ENCODE results near the gene TRAP1. TPM values are rescaled to one million over a fixed set of nuclear protein-coding genes. Genes with fewer than 3 reads are reported as not detected.
"Not testable (repeated sequence)": the region's sequence is repeated elsewhere in the genome, so short reads cannot be mapped to it uniquely, and the experiment has no call there.

The TRAP1 gene
- total and polyA plus RNA-seq, 2 experiments from 2014 or later, result 143 to 228 TPM

GRCh38 chr16:3715430-3715829 lies 1.9 kb downstream of the TRAP1 start (continued):
- TF ChIP-seq ZNF462 (CRISPR knock-in tag; IDR thresholded peaks at IDR 0.05) (no peak), NANOG (IDR thresholded peaks at IDR 0.05; ENCODE audit: borderline replicate concordance) (no peak), JUNB (IDR thresholded peaks at IDR 0.05; ENCODE audit: unreplicated experiment) (no peak)

DNA sequence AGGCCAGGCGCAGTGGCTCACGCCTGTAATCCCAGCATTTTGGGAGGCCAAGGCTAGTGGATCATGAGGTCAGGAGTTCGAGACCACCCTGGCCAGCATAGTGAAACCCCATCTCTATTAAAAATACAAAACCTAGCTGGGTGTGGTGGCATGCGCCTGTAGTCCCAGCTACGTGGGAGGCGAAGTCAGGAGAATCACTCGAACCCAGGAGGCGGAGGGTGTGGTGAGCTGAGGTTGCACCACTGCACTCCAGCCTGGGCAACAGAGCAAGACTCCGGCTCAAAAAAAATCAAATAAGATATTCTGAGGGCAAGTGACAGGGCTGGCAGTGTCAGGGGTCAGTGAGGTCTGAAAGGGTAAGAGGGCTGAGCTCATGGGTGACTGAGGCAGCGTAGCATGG lies 2.9 kb downstream of the TRAP1 start:
- Histone ChIP-seq H3K4me1 (ENCODE audit: insufficient read depth) (peaks cover 27% of the 10 kb centered on the region), H3K27ac (ENCODE audit: low read depth) (peak overlapping the region; percentile 26; the same call in 1 of the 2 replicates), H3K79me2 (replicated peaks; ENCODE audit: insufficient read depth) (peaks cover 77% of the 10 kb centered on the region), H4K20me1 (replicated peaks; ENCODE audit: insufficient read depth) (peaks cover 44% of the 10 kb centered on the region)
- DNase-seq (ENCODE audit: low spot score); H3K36me3 ChIP-seq (ENCODE audit: insufficient read depth); H3K4me3 ChIP-seq; ATAC-seq; H3K27ac Mint-ChIP-seq; H2AFZ ChIP-seq; H3K9me3 Mint-ChIP-seq; H3F3A ChIP-seq (replicated peaks; ENCODE audit: low read depth); H3K4me3 Mint-ChIP-seq; H3K9me2 ChIP-seq (ENCODE audit: insufficient read depth); H3K4me2 ChIP-seq; H3K27me3 ChIP-seq (ENCODE audit: insufficient read depth): not testable (repeated sequence)
- H3K36me3 Mint-ChIP-seq (ENCODE audit: low read depth), result peaks cover 42% of the 10 kb centered on the region
- peaks cover 12% of the 10 kb centered on the region for H3K27me3 Mint-ChIP-seq (ENCODE audit: insufficient read depth, low read depth, poor library complexity)
- H3K4me1 Mint-ChIP-seq, result peaks cover 35% of the 10 kb centered on the region

GRCh38 chr16:3713587-3714242 lies 3.6 kb downstream of the TRAP1 start:
- Histone ChIP-seq H2AFZ (no peak overlapping the region), H4K20me1 (replicated peaks; ENCODE audit: insufficient read depth) (peaks cover 49% of the 10 kb centered on the region), H3K27me3 (ENCODE audit: insufficient read depth) (no peaks in the 10 kb centered on the region), H3K36me3 (ENCODE audit: insufficient read depth) (no peaks in the 10 kb centered on the region), H3K27ac (ENCODE audit: low read depth) (peak overlapping the region; percentile 72), H3K4me3 (no peak overlapping the region), H3F3A (replicated peaks; ENCODE audit: low read depth) (0 out of 2 replicates have a peak, but pooled peaks cover 7% of the 10 kb centered on the region), H3K4me2 (0 out of 2 replicates have a peak overlapping the region, but pooled peaks have one; percentile 26), H3K9me2 (ENCODE audit: insufficient read depth) (no peaks in the 10 kb centered on the region), H3K4me1 (ENCODE audit: insufficient read depth) (peaks cover 27% of the 10 kb centered on the region), H3K79me2 (replicated peaks; ENCODE audit: insufficient read depth) (peaks cover 84% of the 10 kb centered on the region)
- ATAC-seq (no peak), DNase-seq (ENCODE audit: low spot score) (no peak)
- H3K4me1 Mint-ChIP-seq, result peaks cover 35% of the 10 kb centered on the region
- no peak overlapping the region; the same call in 1 of the 2 replicates for H3K27ac Mint-ChIP-seq
- no peaks in the 10 kb centered on the region for H3K9me3 Mint-ChIP-seq
- H3K4me3 Mint-ChIP-seq, result peak overlapping the region; percentile 16; the same call in 1 of the 3 replicates
- H3K36me3 Mint-ChIP-seq (ENCODE audit: low read depth), result peaks cover 44% of the 10 kb centered on the region
- peaks cover 12% of the 10 kb centered on the region for H3K27me3 Mint-ChIP-seq (ENCODE audit: insufficient read depth, low read depth, poor library complexity)
- no peak for TF ChIP-seq ZNF462 (CRISPR knock-in tag; IDR thresholded peaks at IDR 0.05)
- TF ChIP-seq NANOG (IDR thresholded peaks at IDR 0.05; ENCODE audit: borderline replicate concordance), result no peak
